SJCRH30 (cell line): ENCODE measurements around the gene FARSB. TPM values are rescaled to one million over a fixed set of nuclear protein-coding genes. Genes with fewer than 3 reads are reported as not detected.
"Not testable (repeated sequence)": the region's sequence is repeated elsewhere in the genome, so short reads cannot be mapped to it uniquely, and the experiment has no call there.

Experiments used
- DNase-seq, 2 experiments: peaks; one replicate each; pipeline ENCODE4 v3.0.0-alpha.2; 2015 to 2020
- H3K27ac ChIP-seq: fragments of 250-450 bp; sonication (Bioruptor Pico); 2 replicates; pipeline ENCODE4 v1.5.1; 2020; ENCODE audit warnings: mild to moderate bottlenecking, moderate library complexity
- H3K27me3 ChIP-seq: fragments of 250-450 bp; sonication (Bioruptor Pico); 2 replicates; pipeline ENCODE4 v1.5.1; 2020; ENCODE audit warnings: mild to moderate bottlenecking, moderate library complexity
- H3K36me3 ChIP-seq: fragments of 250-450 bp; sonication (Bioruptor Pico); 2 replicates; pipeline ENCODE4 v1.5.1; 2020; ENCODE audit warnings: mild to moderate bottlenecking, moderate library complexity
- H3K4me1 ChIP-seq: fragments of 250-450 bp; sonication (Bioruptor Pico); 2 replicates; pipeline ENCODE4 v1.5.1; 2020; ENCODE audit warnings: mild to moderate bottlenecking, moderate library complexity
- H3K4me3 ChIP-seq: fragments of 250-450 bp; sonication (Bioruptor Pico); 2 replicates; pipeline ENCODE4 v1.5.1; 2020; ENCODE audit warnings: mild to moderate bottlenecking, moderate library complexity
- H3K9me3 ChIP-seq: fragments of 250-450 bp; sonication (Bioruptor Pico); replicated peaks from 2 replicates; pipeline ENCODE4 v1.5.1; 2020; ENCODE audit warnings: mild to moderate bottlenecking, moderate library complexity
- total RNA-seq: library from RNA; depleted of rRNA; stranded (reverse); fragments of >200 nt; shearing (Covaris generic); gene quantifications from 2 replicates; pipeline ENCODE4 v1.2.3, GENCODE V29; 2014

The FARSB gene
- total RNA-seq, 1 experiment from 2014 or later: 78.9 TPM

DNA sequence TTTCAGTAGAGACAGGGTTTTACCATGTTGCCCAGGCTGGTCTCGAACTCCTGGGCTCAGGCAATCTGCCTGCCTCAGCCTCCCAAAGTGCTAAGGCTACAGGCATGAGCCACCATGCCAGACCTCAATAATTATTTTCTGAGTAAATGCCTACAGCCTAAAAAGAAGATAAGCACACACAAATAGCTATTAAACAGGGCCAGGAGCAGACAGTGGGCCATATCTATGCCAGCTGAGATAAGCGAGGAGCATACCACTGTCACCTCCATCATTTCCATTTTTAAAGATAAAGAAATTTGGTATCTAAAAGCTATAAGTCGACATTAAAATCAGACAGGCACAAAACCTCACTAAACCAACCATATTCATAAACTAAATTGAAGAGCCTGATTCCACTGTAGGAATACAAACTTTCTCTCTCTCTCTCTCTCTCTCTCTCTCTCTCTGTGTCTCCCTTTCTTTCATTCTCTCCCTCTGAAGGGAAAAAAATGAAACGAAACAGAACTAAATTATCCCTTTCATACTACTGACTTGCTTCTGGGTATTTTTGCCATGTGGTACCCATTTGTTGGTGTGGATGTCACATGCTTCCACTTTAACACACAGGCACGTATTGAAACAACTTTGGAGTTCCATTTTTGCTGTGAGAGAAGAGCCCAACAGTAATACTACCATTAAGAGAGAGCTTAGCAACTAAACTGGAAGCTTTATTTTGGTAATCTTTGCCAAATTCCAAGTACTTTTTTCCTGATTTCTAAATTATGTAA is 51.0 kb downstream of the FARSB start:
- Histone ChIP-seq H3K4me1 (peaks cover 10% of the 10 kb centered on the region), H3K9me3 (no peaks in the 10 kb centered on the region), H3K36me3 (peaks cover 40% of the 10 kb centered on the region), H3K4me3 (no peak overlapping the region), H3K27ac (no peak overlapping the region), H3K27me3 (no peaks in the 10 kb centered on the region)
- no peak for DNase-seq

DNA sequence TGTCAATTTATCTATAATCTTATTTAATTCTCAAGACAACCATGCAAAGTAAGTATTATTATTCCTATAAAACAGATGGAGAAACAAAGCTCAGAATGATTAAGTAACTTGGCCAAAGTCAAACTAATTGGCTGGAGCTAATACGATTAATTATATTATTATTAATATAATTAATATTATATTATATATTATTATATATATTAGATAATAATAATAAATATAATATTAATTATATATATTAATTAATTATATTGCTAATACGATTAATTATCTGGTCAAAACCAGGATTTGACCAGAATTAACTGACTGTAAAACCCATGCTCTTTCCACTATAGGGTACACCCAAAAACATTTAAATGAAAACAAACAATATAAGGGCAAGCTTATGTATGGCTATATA is 52.4 kb downstream of the FARSB start:
- no peaks in the 10 kb centered on the region for H3K27me3 ChIP-seq
- H3K36me3 ChIP-seq: peaks cover 42% of the 10 kb centered on the region
- H3K27ac ChIP-seq: no peak overlapping the region
- DNase-seq: no peak
- no peaks in the 10 kb centered on the region for H3K9me3 ChIP-seq
- H3K4me1 ChIP-seq: peaks cover 7% of the 10 kb centered on the region
- H3K4me3 ChIP-seq: no peak overlapping the region

DNA sequence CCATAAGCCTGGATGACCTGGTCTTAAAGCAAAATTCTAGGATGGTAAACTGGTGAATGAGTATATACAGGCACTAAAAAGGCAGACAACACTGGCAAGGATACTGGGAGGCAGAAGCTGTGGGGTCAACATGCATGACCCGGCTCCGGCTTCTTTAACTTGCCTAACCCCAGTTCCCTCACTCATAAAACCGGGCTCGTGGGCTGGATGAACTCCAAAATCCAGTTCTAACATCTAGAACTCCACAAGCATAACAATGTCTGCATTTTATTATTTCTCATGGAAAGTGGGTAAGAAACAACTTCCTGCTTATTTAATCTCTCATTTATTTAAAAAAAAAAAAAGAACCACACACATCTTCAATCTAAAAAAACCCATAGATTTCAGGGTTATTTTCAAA is 57.3 kb downstream of the FARSB start:
- no peak overlapping the region for H3K4me3 ChIP-seq
- no peaks in the 10 kb centered on the region for H3K4me1 ChIP-seq
- no peak for DNase-seq
- H3K36me3 ChIP-seq: peaks cover 70% of the 10 kb centered on the region
- H3K27me3 ChIP-seq: no peaks in the 10 kb centered on the region
- H3K27ac ChIP-seq: no peak overlapping the region
- H3K9me3 ChIP-seq: no peaks in the 10 kb centered on the region

DNA sequence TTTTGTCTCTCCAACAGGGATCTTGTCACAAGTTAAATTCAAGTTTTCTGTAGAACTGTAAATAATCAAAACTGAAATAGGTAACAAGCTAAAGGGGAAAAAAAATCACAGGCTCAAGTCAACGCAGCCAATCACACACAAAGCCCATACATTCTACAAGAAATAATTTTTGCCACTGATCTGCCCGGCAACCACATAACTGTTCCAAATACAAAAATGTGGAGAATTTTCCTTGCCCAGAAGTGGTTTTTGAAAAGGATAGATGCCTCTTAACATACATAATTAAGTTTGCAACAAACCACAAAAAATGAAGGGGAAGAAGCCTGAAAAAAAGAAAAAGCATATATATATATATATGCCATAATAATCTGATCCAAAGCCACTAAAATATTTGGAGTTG is 60.3 kb downstream of the FARSB start:
- H3K4me3 ChIP-seq: no peak overlapping the region
- DNase-seq: no peak

DNA sequence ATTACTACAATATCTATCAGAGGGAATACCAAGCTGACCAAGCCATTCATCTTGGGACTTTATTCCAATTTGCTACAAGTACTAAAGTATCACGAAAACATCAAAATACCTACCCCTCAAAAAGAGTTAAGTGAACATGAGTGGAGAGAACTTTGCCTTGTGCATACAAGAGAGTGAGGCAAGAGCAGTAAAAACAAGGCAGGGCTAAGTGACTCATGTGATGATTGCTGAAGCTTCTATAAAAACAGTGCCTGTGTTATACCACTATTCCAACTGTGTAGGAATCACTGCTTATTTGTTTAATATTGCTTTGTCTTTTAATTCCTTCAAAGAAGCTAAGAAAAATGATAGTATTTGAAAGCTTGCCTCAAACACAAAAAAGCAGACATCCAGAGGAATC is 61.2 kb downstream of the FARSB start:
- no peak for DNase-seq

More for the DNA sequence above, 60.3 kb downstream of the FARSB start:
- Histone ChIP-seq H3K36me3 (peaks cover 70% of the 10 kb centered on the region), H3K27me3 (no peaks in the 10 kb centered on the region), H3K4me1 (no peaks in the 10 kb centered on the region), H3K9me3 (no peaks in the 10 kb centered on the region), H3K27ac (no peak overlapping the region)

DNA sequence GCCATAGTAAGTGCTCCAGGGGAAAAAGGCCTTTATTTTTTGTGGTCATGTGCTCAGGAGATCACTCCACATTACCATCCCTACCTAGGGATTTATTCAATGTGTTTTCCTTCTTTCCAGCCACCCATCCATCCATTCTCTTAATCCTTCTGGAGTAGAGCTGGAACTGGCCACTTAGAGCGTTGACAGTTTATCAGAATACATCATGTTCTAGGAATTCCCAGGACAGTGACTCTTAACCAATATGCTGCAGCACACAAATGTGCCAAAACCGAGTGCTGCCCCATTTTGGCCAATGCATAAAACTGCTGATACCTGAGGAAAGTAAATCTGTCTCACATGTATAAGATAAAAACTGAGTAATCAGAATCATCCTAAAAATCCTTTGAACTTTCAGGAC is 63.7 kb downstream of the FARSB start:
- Histone ChIP-seq H3K27me3 (no peaks in the 10 kb centered on the region), H3K4me3 (no peak overlapping the region)
- no peak for DNase-seq

More for the DNA sequence above, 61.2 kb downstream of the FARSB start:
- H3K4me1 ChIP-seq: no peaks in the 10 kb centered on the region
- H3K27me3 ChIP-seq: no peaks in the 10 kb centered on the region
- no peak overlapping the region for H3K4me3 ChIP-seq
- peaks cover 67% of the 10 kb centered on the region for H3K36me3 ChIP-seq
- H3K9me3 ChIP-seq: peaks cover 4% of the 10 kb centered on the region; the same call in 1 of the 2 replicates
- no peak overlapping the region for H3K27ac ChIP-seq

DNA sequence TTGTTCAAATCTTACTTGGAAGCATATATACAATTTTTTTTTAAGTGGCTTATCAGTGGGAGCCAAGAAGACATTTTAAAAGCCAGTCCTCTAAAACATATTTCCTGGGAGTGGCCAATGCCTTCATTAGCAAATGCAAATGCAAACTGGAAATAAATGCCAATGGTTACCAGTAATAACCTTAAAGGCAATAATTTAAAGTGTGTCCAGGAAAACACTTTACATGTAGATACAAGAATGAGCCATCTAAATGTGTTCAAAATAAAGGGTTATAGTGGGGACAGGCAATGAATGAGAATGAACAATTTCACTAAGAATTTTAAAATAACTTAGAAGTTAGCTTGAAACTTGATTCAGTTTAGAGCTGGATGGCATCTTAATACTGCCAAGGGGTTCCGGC is 64.2 kb downstream of the FARSB start:
- H3K4me3 ChIP-seq: no peak overlapping the region
- no peak overlapping the region for H3K27ac ChIP-seq
- peaks cover 10% of the 10 kb centered on the region for H3K9me3 ChIP-seq
- no peaks in the 10 kb centered on the region for H3K27me3 ChIP-seq
- DNase-seq: no peak
- H3K4me1 ChIP-seq: no peaks in the 10 kb centered on the region
- H3K36me3 ChIP-seq: peaks cover 41% of the 10 kb centered on the region

More for the DNA sequence above, 63.7 kb downstream of the FARSB start:
- Histone ChIP-seq H3K9me3 (peaks cover 6% of the 10 kb centered on the region), H3K27ac (no peak overlapping the region), H3K36me3 (peaks cover 46% of the 10 kb centered on the region), H3K4me1 (no peaks in the 10 kb centered on the region)

DNA sequence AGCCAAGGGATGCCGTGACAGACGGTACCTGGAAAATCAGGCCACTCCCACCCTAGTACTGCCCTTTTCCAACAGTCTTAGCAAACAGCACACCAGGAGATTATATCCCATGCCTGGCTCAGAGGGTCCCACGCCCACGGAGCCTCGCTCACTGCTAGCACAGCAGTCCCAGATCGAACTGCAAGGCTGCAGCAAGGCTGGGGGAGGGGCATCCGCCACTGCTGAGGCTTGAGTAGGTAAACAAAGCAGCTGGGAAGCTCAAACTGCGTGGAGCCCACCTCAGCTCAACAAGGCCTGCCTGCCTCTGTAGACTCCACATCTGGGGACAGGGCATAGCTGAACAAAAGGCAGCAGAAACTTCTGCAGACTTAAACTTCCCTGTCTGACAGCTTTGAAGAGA is 71.3 kb downstream of the FARSB start:
- H3K4me3 ChIP-seq, H3K27ac ChIP-seq, H3K4me1 ChIP-seq, DNase-seq, H3K27me3 ChIP-seq: not testable (repeated sequence)
- Histone ChIP-seq H3K9me3 (peaks cover 23% of the 10 kb centered on the region), H3K36me3 (peaks cover 24% of the 10 kb centered on the region)

DNA sequence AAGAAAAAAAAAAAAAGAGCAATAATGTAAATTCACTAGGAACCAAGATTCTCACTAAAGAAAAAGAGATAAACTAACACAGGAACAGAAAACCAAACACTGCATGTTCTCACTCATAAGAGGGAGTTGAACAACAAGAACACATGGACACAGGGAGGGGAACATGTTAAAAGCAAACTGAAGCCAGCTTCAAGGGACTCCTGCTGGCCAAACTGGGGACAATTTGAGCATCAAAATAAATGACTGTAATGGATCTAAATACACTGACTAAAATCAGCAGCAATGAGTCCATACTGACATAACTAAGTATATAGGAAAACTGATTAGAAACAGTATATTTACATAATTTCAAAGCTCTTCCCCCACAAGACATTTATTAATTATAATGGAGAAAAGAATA is 73.0 kb downstream of the FARSB start:
- Histone ChIP-seq H3K36me3 (peaks cover 24% of the 10 kb centered on the region), H3K27ac (no peak overlapping the region), H3K4me1 (no peaks in the 10 kb centered on the region), H3K4me3 (no peak overlapping the region), H3K27me3 (no peaks in the 10 kb centered on the region), H3K9me3 (peaks cover 23% of the 10 kb centered on the region)
- peak in 1 of 2 experiments; percentile 32 for DNase-seq

DNA sequence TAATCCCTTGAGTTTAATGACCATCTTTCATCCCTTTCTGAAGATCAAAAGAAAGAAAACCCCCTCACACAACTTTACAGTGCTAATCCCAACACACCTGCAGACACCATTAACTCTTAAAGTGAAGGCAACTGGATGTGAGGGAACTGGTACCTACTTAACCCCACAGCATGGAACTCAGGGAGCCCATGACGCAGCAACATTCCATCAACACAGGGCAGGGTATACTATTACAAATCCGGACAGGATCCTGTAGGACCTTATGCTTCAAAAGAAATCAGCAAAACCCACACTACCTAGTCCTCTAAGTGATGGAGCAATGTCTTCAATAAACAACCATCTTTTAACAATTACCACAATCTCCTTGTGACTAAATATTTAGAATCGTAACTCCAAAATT is 78.6 kb downstream of the FARSB start:
- DNase-seq: no peak
- H3K9me3 ChIP-seq: no peaks in the 10 kb centered on the region
- H3K27me3 ChIP-seq: no peaks in the 10 kb centered on the region
- H3K36me3 ChIP-seq: peaks cover 7% of the 10 kb centered on the region; the same call in 1 of the 2 replicates
- H3K27ac ChIP-seq: no peak overlapping the region
- no peaks in the 10 kb centered on the region for H3K4me1 ChIP-seq
- no peak overlapping the region for H3K4me3 ChIP-seq

DNA sequence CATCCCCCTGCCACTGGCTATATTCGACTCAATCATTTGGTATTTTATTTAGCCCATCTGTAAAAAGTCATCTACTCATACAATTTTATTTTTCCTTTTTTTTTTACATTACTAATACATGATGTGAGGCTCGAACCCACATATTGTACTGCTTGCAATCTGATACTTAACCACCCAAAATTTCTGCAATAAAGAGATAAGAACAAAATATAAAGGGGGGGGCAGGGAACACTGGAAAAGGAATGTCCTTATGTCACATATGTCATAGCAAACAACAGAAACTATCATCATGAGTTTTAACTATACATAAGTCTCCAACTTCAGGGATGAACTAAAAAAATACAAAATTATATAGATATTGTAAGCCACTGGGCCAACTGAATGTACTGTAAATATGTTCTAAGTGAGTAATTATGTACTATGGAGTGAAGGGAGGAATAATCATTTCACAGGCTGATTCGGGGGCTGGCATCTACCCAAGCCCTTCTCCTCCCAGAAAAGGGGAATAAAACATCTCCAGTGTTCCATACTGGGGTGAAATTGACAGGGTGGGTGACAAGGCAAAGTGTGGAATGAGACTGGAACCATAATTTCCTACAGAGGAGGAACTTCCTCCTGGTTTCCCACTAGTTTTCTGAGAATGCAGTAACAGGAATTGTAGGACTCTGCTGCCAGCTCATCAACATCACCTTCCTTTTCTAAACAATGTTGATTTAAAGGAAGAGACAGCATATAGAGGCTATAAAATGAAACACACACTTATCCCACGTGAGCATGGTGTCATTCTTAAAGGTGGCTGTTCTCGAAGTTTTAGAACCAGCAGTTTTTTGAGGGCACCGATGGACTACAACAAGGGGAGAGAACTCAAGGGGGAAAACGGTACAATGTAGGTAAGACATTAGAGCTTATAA is 79.5 kb downstream of the FARSB start:
- H3K36me3 ChIP-seq: peaks cover 5% of the 10 kb centered on the region
- H3K27ac ChIP-seq: no peak overlapping the region
- DNase-seq: no peak
- no peak overlapping the region for H3K4me3 ChIP-seq
- no peaks in the 10 kb centered on the region for H3K4me1 ChIP-seq
- H3K27me3 ChIP-seq: no peaks in the 10 kb centered on the region
- no peaks in the 10 kb centered on the region for H3K9me3 ChIP-seq

DNA sequence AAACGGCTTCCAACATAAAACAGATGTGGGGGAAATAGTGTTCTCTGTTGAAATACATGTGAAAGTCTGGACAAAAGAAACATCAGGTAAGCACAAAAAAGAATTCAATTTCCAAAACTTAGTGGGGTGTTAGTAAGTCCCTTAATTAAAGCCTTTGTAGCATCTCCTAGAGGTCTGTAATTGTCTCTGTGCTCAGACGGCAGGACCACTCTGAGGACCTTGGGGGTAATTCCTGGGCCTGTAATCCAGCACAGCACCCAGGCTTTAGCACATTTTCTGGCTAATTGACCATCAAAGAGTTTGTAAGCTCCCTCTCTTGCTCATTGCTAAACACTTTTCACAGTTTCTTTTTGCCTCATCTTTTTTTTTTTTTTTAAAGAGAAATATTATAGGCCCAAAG is 80.3 kb downstream of the FARSB start:
- no peaks in the 10 kb centered on the region for H3K4me1 ChIP-seq

DNA sequence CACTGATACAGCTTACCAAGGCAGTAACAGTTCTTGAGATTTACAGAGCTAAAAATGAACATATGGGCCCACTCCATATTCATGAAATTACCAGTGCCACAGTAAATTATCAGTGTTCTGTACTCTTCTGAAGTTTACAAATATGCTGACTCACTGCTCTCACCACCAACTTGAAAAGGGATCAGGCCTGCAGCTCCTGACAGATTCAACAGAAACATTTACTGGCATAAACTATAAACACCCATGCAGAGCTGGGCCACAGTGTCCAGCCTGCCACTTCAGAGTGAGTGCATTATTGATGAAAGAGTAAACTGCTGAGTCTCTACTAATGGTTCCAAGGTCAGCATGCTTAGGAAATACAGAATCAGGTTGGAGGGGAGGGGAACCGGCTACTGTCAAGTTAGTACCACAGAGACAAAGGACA is 83.1 kb downstream of the FARSB start:
- Histone ChIP-seq H3K27me3 (no peaks in the 10 kb centered on the region), H3K27ac (no peak overlapping the region), H3K4me3 (no peak overlapping the region), H3K9me3 (no peaks in the 10 kb centered on the region), H3K4me1 (no peaks in the 10 kb centered on the region; the same call in 1 of the 2 replicates), H3K36me3 (peaks cover 21% of the 10 kb centered on the region)
- DNase-seq: no peak

More for the DNA sequence above, 80.3 kb downstream of the FARSB start:
- DNase-seq: no peak
- Histone ChIP-seq H3K4me3 (no peak overlapping the region), H3K27ac (no peak overlapping the region), H3K9me3 (no peaks in the 10 kb centered on the region), H3K36me3 (peaks cover 12% of the 10 kb centered on the region), H3K27me3 (no peaks in the 10 kb centered on the region)

DNA sequence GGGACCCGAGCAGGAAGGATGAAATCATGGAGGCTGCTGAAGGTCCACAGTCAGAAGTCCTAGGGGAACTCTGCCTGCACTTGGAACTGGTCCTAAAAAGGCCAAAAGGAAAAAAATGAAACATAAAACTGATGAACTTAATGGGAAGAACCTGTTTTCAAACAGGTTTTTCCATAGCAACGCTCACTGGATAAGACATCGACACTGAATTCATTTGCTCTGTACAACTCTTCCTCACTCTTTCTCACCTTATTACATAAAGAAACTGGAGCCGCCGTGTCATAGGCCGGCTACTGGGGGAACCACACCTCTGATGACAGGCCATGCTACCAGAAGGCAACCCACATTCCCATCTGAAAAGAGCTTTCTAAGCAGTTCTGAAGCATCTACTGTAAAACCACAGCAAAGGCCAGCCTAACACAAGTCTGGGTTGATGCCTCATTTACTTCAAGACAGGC is 83.6 kb downstream of the FARSB start:
- Histone ChIP-seq H3K27ac (no peak overlapping the region), H3K27me3 (no peaks in the 10 kb centered on the region), H3K4me3 (no peak overlapping the region), H3K9me3 (no peaks in the 10 kb centered on the region), H3K4me1 (no peaks in the 10 kb centered on the region; the same call in 1 of the 2 replicates), H3K36me3 (peaks cover 25% of the 10 kb centered on the region)
- no peak for DNase-seq

DNA sequence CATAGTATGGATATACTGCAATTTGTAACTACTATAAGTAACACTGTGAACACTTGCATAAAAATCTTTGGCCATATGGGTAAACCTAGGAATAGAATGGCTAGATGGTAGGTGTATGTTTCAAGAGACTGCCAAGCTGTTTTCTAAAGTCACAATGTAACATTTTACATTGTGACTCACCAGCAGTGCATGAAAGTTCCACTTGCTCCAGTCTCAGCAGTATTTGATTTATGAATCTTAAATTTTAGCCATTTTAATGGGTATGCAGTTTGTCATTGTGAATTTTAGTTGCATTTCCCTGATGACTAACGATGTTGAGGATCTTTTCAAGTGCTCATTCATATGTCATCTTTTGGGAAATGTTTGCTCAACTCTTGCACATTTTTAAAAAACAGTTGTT is 86.1 kb downstream of the FARSB start:
- H3K27me3 ChIP-seq: no peaks in the 10 kb centered on the region
- DNase-seq: no peak
- H3K9me3 ChIP-seq: no peaks in the 10 kb centered on the region
- no peaks in the 10 kb centered on the region; the same call in 1 of the 2 replicates for H3K4me1 ChIP-seq
- H3K27ac ChIP-seq: no peak overlapping the region
- H3K4me3 ChIP-seq: no peak overlapping the region
- peaks cover 29% of the 10 kb centered on the region for H3K36me3 ChIP-seq
